ENCODE data around the gene CFAP69. TPM values are rescaled to one million over a fixed set of nuclear protein-coding genes. Genes with fewer than 3 reads are reported as not detected.

Gene CFAP69
- total RNA-seq, 1 donor from 2014 or later, result 0.55 TPM

DNA sequence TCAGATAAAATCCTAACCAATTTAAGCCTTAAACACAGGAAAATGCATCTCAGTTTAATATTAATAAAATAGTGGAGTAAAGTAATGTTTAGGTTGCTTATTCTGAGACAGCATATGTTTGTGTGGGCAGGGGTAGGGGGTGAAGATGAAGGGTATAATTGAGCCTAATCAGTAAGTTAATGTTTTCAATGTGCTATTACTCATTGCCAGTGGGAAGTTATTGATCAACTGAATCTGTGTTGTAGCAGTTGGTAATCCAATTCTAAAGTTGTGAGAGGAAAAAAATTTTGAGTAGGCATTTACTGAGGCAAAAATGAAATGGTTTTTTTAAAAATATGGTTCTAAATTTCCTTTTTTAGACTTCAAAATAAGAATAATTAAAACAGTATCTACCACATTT, 16.5 kb downstream of the CFAP69 start:
- Mint-ChIP-seq H3K36me3 (ENCODE audit: low read depth) (no peaks in the 10 kb centered on the region), H3K9me3 (ENCODE audit: low read depth) (no peaks in the 10 kb centered on the region), H3K4me3 (ENCODE audit: unreplicated experiment) (no peak overlapping the region), H3K4me1 (ENCODE audit: low read depth) (no peaks in the 10 kb centered on the region), H3K27ac (ENCODE audit: unreplicated experiment) (no peak overlapping the region), H3K27me3 (ENCODE audit: low read depth) (peaks cover 38% of the 10 kb centered on the region)
- TF ChIP-seq, protein P1, sequence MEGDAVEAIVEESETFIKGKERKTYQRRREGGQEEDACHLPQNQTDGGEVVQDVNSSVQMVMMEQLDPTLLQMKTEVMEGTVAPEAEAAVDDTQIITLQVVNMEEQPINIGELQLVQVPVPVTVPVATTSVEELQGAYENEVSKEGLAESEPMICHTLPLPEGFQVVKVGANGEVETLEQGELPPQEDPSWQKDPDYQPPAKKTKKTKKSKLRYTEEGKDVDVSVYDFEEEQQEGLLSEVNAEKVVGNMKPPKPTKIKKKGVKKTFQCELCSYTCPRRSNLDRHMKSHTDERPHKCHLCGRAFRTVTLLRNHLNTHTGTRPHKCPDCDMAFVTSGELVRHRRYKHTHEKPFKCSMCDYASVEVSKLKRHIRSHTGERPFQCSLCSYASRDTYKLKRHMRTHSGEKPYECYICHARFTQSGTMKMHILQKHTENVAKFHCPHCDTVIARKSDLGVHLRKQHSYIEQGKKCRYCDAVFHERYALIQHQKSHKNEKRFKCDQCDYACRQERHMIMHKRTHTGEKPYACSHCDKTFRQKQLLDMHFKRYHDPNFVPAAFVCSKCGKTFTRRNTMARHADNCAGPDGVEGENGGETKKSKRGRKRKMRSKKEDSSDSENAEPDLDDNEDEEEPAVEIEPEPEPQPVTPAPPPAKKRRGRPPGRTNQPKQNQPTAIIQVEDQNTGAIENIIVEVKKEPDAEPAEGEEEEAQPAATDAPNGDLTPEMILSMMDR (IDR thresholded peaks at IDR 0.05), result no peak
- DNase-seq (ENCODE audit: low spot score), result no peak

DNA sequence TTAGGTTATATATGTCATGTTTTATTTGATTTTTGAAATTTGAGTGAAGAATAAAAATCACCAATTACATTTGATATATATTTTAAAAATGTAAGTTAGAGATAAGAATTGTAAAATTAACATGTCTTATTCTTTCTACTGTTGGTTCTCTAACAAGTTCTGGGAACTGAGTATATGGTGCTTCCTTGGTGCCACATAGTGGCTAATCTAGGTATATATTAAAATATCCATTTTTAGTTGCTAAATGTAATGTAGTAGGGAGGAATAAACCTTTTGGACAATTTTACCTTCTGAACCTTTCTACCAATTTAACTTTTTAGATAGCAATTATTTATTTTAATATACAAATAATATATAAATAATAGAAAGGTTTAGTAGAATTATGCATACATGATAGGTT, 17.5 kb downstream of the CFAP69 start:
- Mint-ChIP-seq H3K9me3 (ENCODE audit: low read depth) (no peaks in the 10 kb centered on the region), H3K27ac (ENCODE audit: unreplicated experiment) (no peak overlapping the region), H3K4me3 (ENCODE audit: unreplicated experiment) (no peak overlapping the region), H3K36me3 (ENCODE audit: low read depth) (no peaks in the 10 kb centered on the region), H3K4me1 (ENCODE audit: low read depth) (no peaks in the 10 kb centered on the region), H3K27me3 (ENCODE audit: low read depth) (peaks cover 44% of the 10 kb centered on the region)
- TF ChIP-seq, protein P1 (IDR thresholded peaks at IDR 0.05), result peak; percentile 84
- DNase-seq (ENCODE audit: low spot score), result no peak

DNA sequence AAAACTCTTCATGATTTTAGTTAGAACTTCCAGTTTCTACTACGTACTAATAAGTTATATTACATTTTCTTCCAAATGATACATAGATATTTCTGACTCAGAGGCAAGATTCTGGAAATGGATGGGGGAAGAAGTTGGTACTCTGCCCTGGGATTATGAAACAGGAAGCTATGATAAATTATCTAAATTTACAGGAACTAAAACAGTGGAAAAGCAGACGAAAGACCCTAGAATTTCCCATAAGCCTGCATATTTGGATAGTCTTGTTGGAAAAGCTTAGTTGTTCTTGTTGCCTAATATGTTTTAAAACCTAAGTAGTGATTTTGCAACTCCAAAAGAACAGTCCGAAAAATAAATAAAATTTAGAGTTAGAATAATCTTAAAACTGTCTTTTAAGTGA, 21.8 kb downstream of the CFAP69 start:
- H3K27me3 Mint-ChIP-seq (ENCODE audit: low read depth), result peaks cover 41% of the 10 kb centered on the region
- no peak for DNase-seq (ENCODE audit: low spot score)
- H3K36me3 Mint-ChIP-seq (ENCODE audit: low read depth), result no peaks in the 10 kb centered on the region
- H3K4me3 Mint-ChIP-seq (ENCODE audit: unreplicated experiment), result no peak overlapping the region
- no peaks in the 10 kb centered on the region for H3K4me1 Mint-ChIP-seq (ENCODE audit: low read depth)
- TF ChIP-seq, protein P1 (IDR thresholded peaks at IDR 0.05), result no peak
- no peaks in the 10 kb centered on the region for H3K9me3 Mint-ChIP-seq (ENCODE audit: low read depth)
- no peak overlapping the region for H3K27ac Mint-ChIP-seq (ENCODE audit: unreplicated experiment)

DNA sequence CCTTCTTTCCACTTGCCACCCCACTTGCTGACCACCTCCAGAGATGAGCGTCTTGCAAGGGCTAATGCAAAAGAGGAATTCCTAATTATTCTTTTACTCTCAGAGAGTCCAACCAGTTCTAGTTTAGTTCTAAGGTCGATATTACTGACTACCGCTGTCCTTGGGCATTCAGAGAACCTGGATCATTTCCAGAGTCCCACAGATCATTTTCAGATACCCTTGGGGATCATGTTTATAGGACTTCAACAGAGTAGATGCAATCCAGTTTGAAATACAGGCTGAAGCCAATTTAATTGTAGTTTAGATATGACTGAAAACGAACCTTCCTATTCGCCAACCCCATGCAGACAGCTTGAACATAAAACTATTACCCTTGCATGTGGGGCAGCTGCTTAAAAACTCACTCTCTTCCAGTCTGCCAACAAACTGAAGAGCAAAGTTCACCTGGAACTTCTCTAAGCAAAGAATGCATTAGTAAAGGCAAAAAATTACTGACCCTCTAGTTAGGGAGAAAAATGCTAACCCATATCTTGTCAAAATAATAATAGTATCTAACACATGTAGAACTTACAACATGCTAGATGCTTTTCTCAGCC, 22.4 kb downstream of the CFAP69 start:
- no peak for DNase-seq (ENCODE audit: low spot score)
- Mint-ChIP-seq H3K4me1 (ENCODE audit: low read depth) (no peaks in the 10 kb centered on the region), H3K27ac (ENCODE audit: unreplicated experiment) (no peak overlapping the region), H3K4me3 (ENCODE audit: unreplicated experiment) (no peak overlapping the region), H3K36me3 (ENCODE audit: low read depth) (no peaks in the 10 kb centered on the region), H3K9me3 (ENCODE audit: low read depth) (no peaks in the 10 kb centered on the region), H3K27me3 (ENCODE audit: low read depth) (peaks cover 42% of the 10 kb centered on the region)
- TF ChIP-seq, protein P1 (IDR thresholded peaks at IDR 0.05), result no peak

DNA sequence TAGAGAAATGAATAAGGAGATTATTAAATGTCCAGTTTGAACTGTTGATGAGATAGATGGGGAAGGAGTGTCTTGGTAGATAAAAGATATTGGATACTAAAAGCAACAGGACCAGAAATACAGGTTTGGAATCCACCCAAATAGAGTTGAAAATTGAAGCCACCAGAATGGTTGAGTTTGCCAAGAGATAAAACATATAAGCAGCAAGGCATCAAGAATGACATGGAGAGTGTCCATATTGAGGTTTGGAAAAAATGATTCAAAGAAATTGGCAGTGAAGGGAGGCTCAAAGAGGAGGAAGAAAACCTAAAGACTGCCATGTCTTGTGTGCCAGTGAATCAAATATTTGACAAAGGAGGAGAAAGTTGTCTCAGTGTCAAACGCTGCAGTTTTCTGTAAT, 24.2 kb downstream of the CFAP69 start:
- Mint-ChIP-seq H3K9me3 (ENCODE audit: low read depth) (no peaks in the 10 kb centered on the region), H3K27ac (ENCODE audit: unreplicated experiment) (no peak overlapping the region), H3K4me3 (ENCODE audit: unreplicated experiment) (no peak overlapping the region), H3K4me1 (ENCODE audit: low read depth) (no peaks in the 10 kb centered on the region), H3K27me3 (ENCODE audit: low read depth) (peaks cover 41% of the 10 kb centered on the region), H3K36me3 (ENCODE audit: low read depth) (no peaks in the 10 kb centered on the region)
- TF ChIP-seq, protein P1 (IDR thresholded peaks at IDR 0.05), result no peak
- DNase-seq (ENCODE audit: low spot score), result no peak

Data from chondrocyte (in vitro differentiated cells).